HEK293T (cell line): ENCODE data around the gene SUSD5.

Source experiments
- BHLHE40 ChIP-seq: fragments of 450-650 bp; IDR thresholded peaks from 2 replicates; pipeline ENCODE4 v1.6.1; 2016; ENCODE audit warnings: mild to moderate bottlenecking, moderate library complexity, borderline replicate concordance
- PKNOX1 ChIP-seq: fragments of 450-650 bp; IDR thresholded peaks from 2 replicates; pipeline ENCODE4 v1.6.1; 2016
- SP1 ChIP-seq: fragments of 450-650 bp; IDR thresholded peaks from 2 replicates; pipeline ENCODE4 v1.6.1; 2017

GRCh38 chr3:33187368-33187634 lies 31.3 kb downstream of the SUSD5 start:
- TF ChIP-seq PKNOX1 = no peak
- TF ChIP-seq SP1 = no peak
- no peak for TF ChIP-seq BHLHE40
